Upper lobe of left lung (tissue), 4 donors: ENCODE results near the gene ROBO1.

Experiments used
- CTCF ChIP-seq, 6 experiments: fragments of 450-650 bp in 4 of 6; fragments of 200-600 bp in 2 of 6; sonication (generic) in 2 of 6; IDR thresholded peaks; one replicate each; pipeline ENCODE4 v1.5.1; 2016 to 2019; ENCODE audit warnings: antibody characterized with exemption in 6 of 6
- POLR2A ChIP-seq, 4 donors: fragments of 450-650 bp; IDR thresholded peaks; one replicate each; pipeline ENCODE4 v1.5.1; 2016 to 2017; ENCODE audit warnings: antibody characterized with exemption in 4 of 4, mild to moderate bottlenecking in 2 of 4

- TF ChIP-seq CTCF (IDR thresholded peaks at IDR 0.05) (no peak), POLR2A (IDR thresholded peaks at IDR 0.05) (no peak)
Observed at GRCh38 chr3:79115458-79115857, 652.3 kb downstream of the ROBO1 start.
